GM23338 (cell line): ENCODE measurements around the gene AP3B2. TPM values are rescaled to one million over a fixed set of nuclear protein-coding genes. Genes with fewer than 3 reads are reported as not detected.

Experiments used
- ATAC-seq: fragments of 200-7000 bp; cut with Tn5 transposase; 3 replicates; pipeline ENCODE4 v1.9.1; 2020
- DNase-seq: peaks from one replicate; pipeline ENCODE4 v3.0.0-alpha.2; 2015; ENCODE audit warnings: low spot score
- H2AFZ ChIP-seq: fragments of 200-600 bp; sonication (generic); 2 replicates; pipeline ENCODE4 v1.8.0; 2016; ENCODE audit warnings: antibody characterized with exemption, mild to moderate bottlenecking, moderate library complexity
- H3F3A ChIP-seq: fragments of 200-600 bp; sonication (generic); replicated peaks from 2 replicates; pipeline ENCODE4 v1.8.0; 2017; ENCODE audit warnings: antibody characterized with exemption, mixed run types, low read depth
- H3K27ac ChIP-seq: fragments of 200-600 bp; sonication (generic); 2 replicates; pipeline ENCODE4 v1.6.1; 2016; ENCODE audit warnings: low read depth
- H3K27me3 ChIP-seq: fragments of 200-600 bp; sonication (generic); 2 replicates; pipeline ENCODE4 v1.8.0; 2016; ENCODE audit warnings: mild to moderate bottlenecking, mixed run types, moderate library complexity; ENCODE audit not compliant: insufficient read depth
- H3K36me3 ChIP-seq: fragments of 200-600 bp; sonication (generic); 2 replicates; pipeline ENCODE4 v1.8.0; 2016; ENCODE audit warnings: mild to moderate bottlenecking; ENCODE audit not compliant: insufficient read depth
- H3K4me1 ChIP-seq: fragments of 200-600 bp; sonication (generic); 2 replicates; pipeline ENCODE4 v1.8.0; 2016; ENCODE audit warnings: mild to moderate bottlenecking, moderate library complexity; ENCODE audit not compliant: insufficient read depth
- H3K4me2 ChIP-seq: fragments of 200-600 bp; sonication (generic); 2 replicates; pipeline ENCODE4 v1.7.1; 2017; ENCODE audit warnings: mixed run types
- H3K4me3 ChIP-seq: fragments of 200-600 bp; sonication (generic); 2 replicates; pipeline ENCODE4 v1.6.1; 2016; ENCODE audit warnings: mixed run types
- H3K79me2 ChIP-seq: fragments of 200-600 bp; sonication (generic); replicated peaks from 2 replicates; pipeline ENCODE4 v1.8.0; 2017; ENCODE audit warnings: mild to moderate bottlenecking; ENCODE audit not compliant: insufficient read depth
- H3K9me2 ChIP-seq: fragments of 200-600 bp; sonication (generic); 2 replicates; pipeline ENCODE4 v1.8.0; 2017; ENCODE audit not compliant: insufficient read depth
- H4K20me1 ChIP-seq: fragments of 200-600 bp; sonication (generic); replicated peaks from 2 replicates; pipeline ENCODE4 v1.8.0; 2017; ENCODE audit warnings: mild to moderate bottlenecking; ENCODE audit not compliant: insufficient read depth
- H3K27ac Mint-ChIP-seq: 2 replicates; pipeline ENCODE4 v1.8.0; 2020; ENCODE audit warnings: inconsistent platforms, mild to moderate bottlenecking, moderate library complexity, mixed read lengths
- H3K27me3 Mint-ChIP-seq: 3 replicates; pipeline ENCODE4 v1.8.0; 2022; ENCODE audit warnings: low read depth, mild to moderate bottlenecking, moderate library complexity, mixed read lengths, inconsistent platforms; ENCODE audit not compliant: insufficient read depth, poor library complexity
- H3K36me3 Mint-ChIP-seq: 3 replicates; pipeline ENCODE4 v1.8.0; 2021; ENCODE audit warnings: low read depth, mild to moderate bottlenecking, inconsistent platforms, moderate library complexity, mixed read lengths
- H3K4me1 Mint-ChIP-seq: 3 replicates; pipeline ENCODE4 v1.8.0; 2020; ENCODE audit warnings: mild to moderate bottlenecking, inconsistent platforms, mixed read lengths
- H3K4me3 Mint-ChIP-seq: 3 replicates; pipeline ENCODE4 v1.8.0; 2021; ENCODE audit warnings: moderate library complexity, mild to moderate bottlenecking, inconsistent platforms, mixed read lengths
- H3K9me3 Mint-ChIP-seq: 3 replicates; pipeline ENCODE4 v1.8.0; 2020; ENCODE audit warnings: moderate library complexity, mild to moderate bottlenecking, inconsistent platforms, mixed read lengths
- EZH2 ChIP-seq: fragments of 200-600 bp; sonication (generic); IDR thresholded peaks from one replicate; pipeline ENCODE4 v1.8.0; 2017; ENCODE audit warnings: antibody characterized with exemption, mild to moderate bottlenecking, low read depth; ENCODE audit not compliant: unreplicated experiment
- EZH2phosphoT487 ChIP-seq: fragments of 200-600 bp; sonication (generic); IDR thresholded peaks from one replicate; pipeline ENCODE4 v1.8.1; 2018; ENCODE audit warnings: antibody characterized with exemption; ENCODE audit not compliant: unreplicated experiment
- JUNB ChIP-seq: IDR thresholded peaks from one replicate; pipeline ENCODE4 v1.6.1; 2016; ENCODE audit warnings: antibody characterized with exemption; ENCODE audit not compliant: unreplicated experiment
- NANOG ChIP-seq: IDR thresholded peaks from 2 replicates; pipeline ENCODE4 v1.6.1; 2016; ENCODE audit warnings: antibody characterized with exemption, borderline replicate concordance
- POLR2AphosphoS5 ChIP-seq: IDR thresholded peaks from 2 replicates; pipeline ENCODE4 v1.6.1; 2016; ENCODE audit warnings: antibody characterized with exemption, low read depth
- STAT1 ChIP-seq: IDR thresholded peaks from one replicate; pipeline ENCODE4 v1.6.1; 2016; ENCODE audit warnings: antibody characterized with exemption; ENCODE audit not compliant: unreplicated experiment
- ZNF114 ChIP-seq: fragments of 250-450 bp; sonication (Bioruptor Pico); IDR thresholded peaks from 2 replicates; pipeline ENCODE4 v1.5.0; 2020; ENCODE audit warnings: mild to moderate bottlenecking, moderate library complexity
- ZNF331 ChIP-seq: fragments of 250-450 bp; sonication (Bioruptor Pico); IDR thresholded peaks from 2 replicates; pipeline ENCODE4 v1.5.0; 2020; ENCODE audit warnings: low read depth, mild to moderate bottlenecking, moderate library complexity
- polyA plus RNA-seq: library from polyadenylated mRNA; unstranded; fragments of >200 nt; fragmentation: Nextera tagmentation; extraction: Ambion mirVana; gene quantifications from 2 replicates; pipeline ENCODE4 v1.2.1, GENCODE V29; 2016
- total RNA-seq: library from RNA; depleted of rRNA; stranded (reverse); fragments of >200 nt; shearing (Covaris generic); gene quantifications from 2 replicates; pipeline ENCODE4 v1.2.3, GENCODE V29; 2014
- TF ChIP-seq, protein P1 (sequence below), 2 experiments: fragments of 200-600 bp in 1 of 2; sonication (generic) in 1 of 2; conservative IDR thresholded peaks; 2 replicates each; pipeline versions ENCODE4 v1.5.1 to v1.6.1; 2016 to 2017; ENCODE audit warnings: antibody characterized with exemption in 2 of 2, low read depth in 2 of 2, mild to moderate bottlenecking in 2 of 2, moderate library complexity in 1 of 2
- TF ChIP-seq, protein P2 (sequence below): IDR thresholded peaks from 2 replicates; pipeline ENCODE4 v1.6.1; 2016; ENCODE audit warnings: antibody characterized with exemption

Gene AP3B2
- total and polyA plus RNA-seq, 2 experiments from 2014 or later: 9.5 to 19.2 TPM

DNA sequence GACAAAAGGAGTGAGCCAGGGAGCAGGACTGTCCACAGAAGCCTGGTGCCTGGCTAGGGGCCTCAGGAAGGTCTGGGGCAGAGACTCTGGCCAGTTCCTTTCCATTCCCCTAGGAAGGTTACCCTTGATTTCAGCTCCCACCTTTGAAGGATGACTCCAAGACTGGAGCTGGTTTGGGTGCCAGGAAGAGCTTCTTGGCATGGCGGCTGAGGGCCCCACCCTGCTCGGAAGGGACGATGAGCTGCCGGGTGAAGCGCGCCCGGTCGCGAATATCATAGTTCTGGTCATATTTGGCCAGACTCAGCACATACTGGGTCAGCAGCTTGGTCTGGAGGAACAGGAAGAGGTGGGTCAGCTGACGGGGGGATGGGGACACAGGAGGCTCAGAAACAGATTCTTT, 43.1 kb downstream of the AP3B2 start:
- Mint-ChIP-seq H3K9me3 (no peaks in the 10 kb centered on the region), H3K36me3 (no peaks in the 10 kb centered on the region; the same call in 2 of the 3 replicates), H3K4me1 (no peaks in the 10 kb centered on the region; the same call in 1 of the 3 replicates), H3K4me3 (no peak overlapping the region), H3K27ac (no peak overlapping the region), H3K27me3 (peaks cover 19% of the 10 kb centered on the region)
- Histone ChIP-seq H3K27ac (no peak overlapping the region), H4K20me1 (peaks cover 3% of the 10 kb centered on the region), H3F3A (no peaks in the 10 kb centered on the region), H3K4me2 (no peak overlapping the region), H3K36me3 (no peaks in the 10 kb centered on the region), H3K4me1 (no peaks in the 10 kb centered on the region), H3K27me3 (no peaks in the 10 kb centered on the region), H2AFZ (no peak overlapping the region), H3K4me3 (no peak overlapping the region), H3K79me2 (no peaks in the 10 kb centered on the region), H3K9me2 (no peaks in the 10 kb centered on the region)
- TF ChIP-seq JUNB (no peak), POLR2AphosphoS5 (no peak), ZNF331 (CRISPR knock-in tag) (no peak), EZH2 (no peak), EZH2phosphoT487 (no peak), STAT1 (no peak), NANOG (no peak)
- TF ChIP-seq, protein P1, sequence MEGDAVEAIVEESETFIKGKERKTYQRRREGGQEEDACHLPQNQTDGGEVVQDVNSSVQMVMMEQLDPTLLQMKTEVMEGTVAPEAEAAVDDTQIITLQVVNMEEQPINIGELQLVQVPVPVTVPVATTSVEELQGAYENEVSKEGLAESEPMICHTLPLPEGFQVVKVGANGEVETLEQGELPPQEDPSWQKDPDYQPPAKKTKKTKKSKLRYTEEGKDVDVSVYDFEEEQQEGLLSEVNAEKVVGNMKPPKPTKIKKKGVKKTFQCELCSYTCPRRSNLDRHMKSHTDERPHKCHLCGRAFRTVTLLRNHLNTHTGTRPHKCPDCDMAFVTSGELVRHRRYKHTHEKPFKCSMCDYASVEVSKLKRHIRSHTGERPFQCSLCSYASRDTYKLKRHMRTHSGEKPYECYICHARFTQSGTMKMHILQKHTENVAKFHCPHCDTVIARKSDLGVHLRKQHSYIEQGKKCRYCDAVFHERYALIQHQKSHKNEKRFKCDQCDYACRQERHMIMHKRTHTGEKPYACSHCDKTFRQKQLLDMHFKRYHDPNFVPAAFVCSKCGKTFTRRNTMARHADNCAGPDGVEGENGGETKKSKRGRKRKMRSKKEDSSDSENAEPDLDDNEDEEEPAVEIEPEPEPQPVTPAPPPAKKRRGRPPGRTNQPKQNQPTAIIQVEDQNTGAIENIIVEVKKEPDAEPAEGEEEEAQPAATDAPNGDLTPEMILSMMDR (conservative IDR thresholded peaks at IDR 0.05; ENCODE audit: low read depth in 2 of 2): no peak
- TF ChIP-seq, protein P2, sequence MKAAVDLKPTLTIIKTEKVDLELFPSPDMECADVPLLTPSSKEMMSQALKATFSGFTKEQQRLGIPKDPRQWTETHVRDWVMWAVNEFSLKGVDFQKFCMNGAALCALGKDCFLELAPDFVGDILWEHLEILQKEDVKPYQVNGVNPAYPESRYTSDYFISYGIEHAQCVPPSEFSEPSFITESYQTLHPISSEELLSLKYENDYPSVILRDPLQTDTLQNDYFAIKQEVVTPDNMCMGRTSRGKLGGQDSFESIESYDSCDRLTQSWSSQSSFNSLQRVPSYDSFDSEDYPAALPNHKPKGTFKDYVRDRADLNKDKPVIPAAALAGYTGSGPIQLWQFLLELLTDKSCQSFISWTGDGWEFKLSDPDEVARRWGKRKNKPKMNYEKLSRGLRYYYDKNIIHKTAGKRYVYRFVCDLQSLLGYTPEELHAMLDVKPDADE: no peak
- ATAC-seq (no peak), DNase-seq (no peak)

DNA sequence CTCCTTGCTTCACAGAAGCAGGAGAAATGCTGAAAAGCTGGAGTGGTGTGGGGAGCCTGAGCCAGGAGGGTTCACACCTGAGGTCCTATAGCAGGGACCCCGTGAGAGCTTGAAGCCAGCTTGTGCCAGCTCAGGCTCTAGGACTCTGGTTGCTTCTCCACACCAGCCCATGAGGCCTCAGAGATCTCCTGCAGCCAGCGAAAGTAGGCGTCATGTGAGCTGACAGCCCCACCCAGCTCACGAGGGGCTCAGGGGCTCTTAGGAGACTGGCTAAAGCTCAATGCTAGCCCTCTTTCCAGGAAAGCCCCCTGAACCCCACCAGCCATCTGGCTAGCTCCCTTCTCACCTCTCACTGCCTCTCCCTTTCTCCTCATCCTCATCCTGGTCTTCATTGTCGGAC, 45.7 kb downstream of the AP3B2 start:
- Mint-ChIP-seq H3K36me3 (no peaks in the 10 kb centered on the region; the same call in 1 of the 3 replicates), H3K27ac (no peak overlapping the region), H3K4me1 (peaks cover 7% of the 10 kb centered on the region), H3K27me3 (peaks cover 19% of the 10 kb centered on the region), H3K4me3 (no peak overlapping the region), H3K9me3 (no peaks in the 10 kb centered on the region)
- DNase-seq: no peak
- H3F3A ChIP-seq: no peaks in the 10 kb centered on the region
- H3K4me2 ChIP-seq: no peak overlapping the region
- no peak overlapping the region for H2AFZ ChIP-seq
- H3K36me3 ChIP-seq: no peaks in the 10 kb centered on the region
- no peaks in the 10 kb centered on the region for H3K27me3 ChIP-seq
- no peaks in the 10 kb centered on the region for H3K4me1 ChIP-seq
- no peak for ATAC-seq
- H3K4me3 ChIP-seq: no peak overlapping the region
- no peaks in the 10 kb centered on the region for H3K79me2 ChIP-seq
- no peak overlapping the region for H3K27ac ChIP-seq
- H3K9me2 ChIP-seq: no peaks in the 10 kb centered on the region
- TF ChIP-seq ZNF114 (CRISPR knock-in tag) (no peak), EZH2 (no peak), JUNB (no peak)
- peaks cover 3% of the 10 kb centered on the region for H4K20me1 ChIP-seq
